HepG2 (cell line): ENCODE results near the gene TMEM108. TPM values are rescaled to one million over a fixed set of nuclear protein-coding genes. Genes with fewer than 3 reads are reported as not detected.

Experiments used
- BRCA1 ChIP-seq: sonication (generic); formaldehyde crosslinking; IDR thresholded peaks from 2 replicates; pipeline ENCODE4 v1.4.0; 2020; ENCODE audit warnings: missing genetic modification reagents
- CCDC6 ChIP-seq: sonication (generic); formaldehyde crosslinking; IDR thresholded peaks from 2 replicates; pipeline ENCODE4 v1.8.1; 2022; ENCODE audit warnings: mild to moderate bottlenecking, missing genetic modification reagents, moderate library complexity
- PRPF4 ChIP-seq: fragments of 200-400 bp; formaldehyde crosslinking; IDR thresholded peaks from 2 replicates; pipeline ENCODE4 v1.6.1; 2016; ENCODE audit warnings: low read length, low read depth; ENCODE audit not compliant: poor library complexity, severe bottlenecking
- RFXAP ChIP-seq: sonication (generic); formaldehyde crosslinking; IDR thresholded peaks from 2 replicates; pipeline ENCODE4 v1.4.0; 2020; ENCODE audit warnings: missing genetic modification reagents, borderline replicate concordance
- THAP9 ChIP-seq: sonication (generic); formaldehyde crosslinking; IDR thresholded peaks from 2 replicates; pipeline ENCODE4; 2020; ENCODE audit warnings: missing genetic modification reagents, mild to moderate bottlenecking, borderline replicate concordance
- TSC22D2 ChIP-seq: sonication (generic); formaldehyde crosslinking; IDR thresholded peaks from 2 replicates; pipeline ENCODE4 v1.5.1; 2020; ENCODE audit warnings: missing genetic modification reagents, mild to moderate bottlenecking, borderline replicate concordance
- ZEB1 ChIP-seq: IDR thresholded peaks from 2 replicates; pipeline ENCODE4 v1.6.1; 2012; ENCODE audit warnings: mild to moderate bottlenecking, low read depth, inconsistent platforms; ENCODE audit not compliant: insufficient replicate concordance
- ZNF282 ChIP-seq: fragments of 450-650 bp; IDR thresholded peaks from 2 replicates; pipeline ENCODE4 v1.6.1; 2018; ENCODE audit not compliant: partially characterized antibody
- ZNF460 ChIP-seq: sonication (generic); formaldehyde crosslinking; IDR thresholded peaks from 2 replicates; pipeline ENCODE4 v1.5.1; 2020; ENCODE audit warnings: missing genetic modification reagents, mild to moderate bottlenecking, borderline replicate concordance
- polyA plus RNA-seq, 8 experiments: library from polyadenylated mRNA; depleted of rRNA in 3 of 8; stranded (reverse) in 7 of 8; unstranded in 1 of 8; fragments of >200 nt; fragmentation: Illumina TruSeq in 4 of 8; extraction: Trizol in 4 of 8; gene quantifications; 2 replicates each; pipeline versions ENCODE4 v1.2.1 to v1.2.3, GENCODE V29; 2011 to 2016; ENCODE audit warnings: low read depth in 4 of 8, missing spikeins in 1 of 8, mixed read lengths in 1 of 8; ENCODE audit not compliant: insufficient read depth in 1 of 8
- total RNA-seq, 5 experiments: library from RNA; depleted of rRNA; stranded (reverse); fragments of >200 nt; fragmentation: Illumina TruSeq; extraction: Trizol; gene quantifications; 2 replicates each; pipeline ENCODE4 v1.2.3, GENCODE V29; 2016; ENCODE audit warnings: low read depth in 1 of 5
- TF ChIP-seq, protein P1 (sequence below): sonication (generic); formaldehyde crosslinking; IDR thresholded peaks from 2 replicates; pipeline ENCODE4 v1.4.0; 2020; ENCODE audit warnings: mild to moderate bottlenecking, missing genetic modification reagents, borderline replicate concordance

TMEM108 gene
- total and polyA plus RNA-seq, 2 of the 13 experiments (the other 11 are each of a cell fraction or from before 2014, with no cell fraction given), result not detected

- TF ChIP-seq, protein P1, sequence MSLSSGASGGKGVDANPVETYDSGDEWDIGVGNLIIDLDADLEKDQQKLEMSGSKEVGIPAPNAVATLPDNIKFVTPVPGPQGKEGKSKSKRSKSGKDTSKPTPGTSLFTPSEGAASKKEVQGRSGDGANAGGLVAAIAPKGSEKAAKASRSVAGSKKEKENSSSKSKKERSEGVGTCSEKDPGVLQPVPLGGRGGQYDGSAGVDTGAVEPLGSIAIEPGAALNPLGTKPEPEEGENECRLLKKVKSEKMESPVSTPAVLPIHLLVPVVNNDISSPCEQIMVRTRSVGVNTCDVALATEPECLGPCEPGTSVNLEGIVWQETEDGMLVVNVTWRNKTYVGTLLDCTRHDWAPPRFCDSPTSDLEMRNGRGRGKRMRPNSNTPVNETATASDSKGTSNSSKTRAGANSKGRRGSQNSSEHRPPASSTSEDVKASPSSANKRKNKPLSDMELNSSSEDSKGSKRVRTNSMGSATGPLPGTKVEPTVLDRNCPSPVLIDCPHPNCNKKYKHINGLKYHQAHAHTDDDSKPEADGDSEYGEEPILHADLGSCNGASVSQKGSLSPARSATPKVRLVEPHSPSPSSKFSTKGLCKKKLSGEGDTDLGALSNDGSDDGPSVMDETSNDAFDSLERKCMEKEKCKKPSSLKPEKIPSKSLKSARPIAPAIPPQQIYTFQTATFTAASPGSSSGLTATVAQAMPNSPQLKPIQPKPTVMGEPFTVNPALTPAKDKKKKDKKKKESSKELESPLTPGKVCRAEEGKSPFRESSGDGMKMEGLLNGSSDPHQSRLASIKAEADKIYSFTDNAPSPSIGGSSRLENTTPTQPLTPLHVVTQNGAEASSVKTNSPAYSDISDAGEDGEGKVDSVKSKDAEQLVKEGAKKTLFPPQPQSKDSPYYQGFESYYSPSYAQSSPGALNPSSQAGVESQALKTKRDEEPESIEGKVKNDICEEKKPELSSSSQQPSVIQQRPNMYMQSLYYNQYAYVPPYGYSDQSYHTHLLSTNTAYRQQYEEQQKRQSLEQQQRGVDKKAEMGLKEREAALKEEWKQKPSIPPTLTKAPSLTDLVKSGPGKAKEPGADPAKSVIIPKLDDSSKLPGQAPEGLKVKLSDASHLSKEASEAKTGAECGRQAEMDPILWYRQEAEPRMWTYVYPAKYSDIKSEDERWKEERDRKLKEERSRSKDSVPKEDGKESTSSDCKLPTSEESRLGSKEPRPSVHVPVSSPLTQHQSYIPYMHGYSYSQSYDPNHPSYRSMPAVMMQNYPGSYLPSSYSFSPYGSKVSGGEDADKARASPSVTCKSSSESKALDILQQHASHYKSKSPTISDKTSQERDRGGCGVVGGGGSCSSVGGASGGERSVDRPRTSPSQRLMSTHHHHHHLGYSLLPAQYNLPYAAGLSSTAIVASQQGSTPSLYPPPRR (CRISPR knock-in tag), result no peak
- TF ChIP-seq CCDC6 (no peak), PRPF4 (no peak), TSC22D2 (CRISPR knock-in tag) (no peak), RFXAP (CRISPR knock-in tag) (no peak), THAP9 (CRISPR knock-in tag) (no peak), ZNF282 (no peak), ZNF460 (CRISPR knock-in tag) (no peak), ZEB1 (no peak), BRCA1 (CRISPR knock-in tag) (no peak)
Observed at GRCh38 chr3:133162670-133163305, 124.6 kb downstream of the TMEM108 start (continued).
